Hepatocyte (in vitro differentiated cells): Measurements from ENCODE around the gene ANKHD1.

ENCODE experiments used
- EZH2 ChIP-seq: fragments of 200-600 bp; sonication (generic); IDR thresholded peaks from 2 replicates; pipeline ENCODE4 v1.6.1; 2016; ENCODE audit warnings: antibody characterized with exemption, mild to moderate bottlenecking, borderline replicate concordance
- EZH2phosphoT487 ChIP-seq: fragments of 200-600 bp; sonication (generic); IDR thresholded peaks from one replicate; pipeline ENCODE4 v1.6.1; 2018; ENCODE audit warnings: antibody characterized with exemption, mild to moderate bottlenecking, low read depth, moderate library complexity; ENCODE audit not compliant: unreplicated experiment, severe bottlenecking
- TF ChIP-seq, protein P1 (sequence below): fragments of 200-600 bp; sonication (generic); IDR thresholded peaks from 2 replicates; pipeline ENCODE4 v1.5.1; 2016; ENCODE audit warnings: antibody characterized with exemption, mild to moderate bottlenecking; ENCODE audit not compliant: poor library complexity

- no peak for TF ChIP-seq EZH2
- TF ChIP-seq, protein P1, sequence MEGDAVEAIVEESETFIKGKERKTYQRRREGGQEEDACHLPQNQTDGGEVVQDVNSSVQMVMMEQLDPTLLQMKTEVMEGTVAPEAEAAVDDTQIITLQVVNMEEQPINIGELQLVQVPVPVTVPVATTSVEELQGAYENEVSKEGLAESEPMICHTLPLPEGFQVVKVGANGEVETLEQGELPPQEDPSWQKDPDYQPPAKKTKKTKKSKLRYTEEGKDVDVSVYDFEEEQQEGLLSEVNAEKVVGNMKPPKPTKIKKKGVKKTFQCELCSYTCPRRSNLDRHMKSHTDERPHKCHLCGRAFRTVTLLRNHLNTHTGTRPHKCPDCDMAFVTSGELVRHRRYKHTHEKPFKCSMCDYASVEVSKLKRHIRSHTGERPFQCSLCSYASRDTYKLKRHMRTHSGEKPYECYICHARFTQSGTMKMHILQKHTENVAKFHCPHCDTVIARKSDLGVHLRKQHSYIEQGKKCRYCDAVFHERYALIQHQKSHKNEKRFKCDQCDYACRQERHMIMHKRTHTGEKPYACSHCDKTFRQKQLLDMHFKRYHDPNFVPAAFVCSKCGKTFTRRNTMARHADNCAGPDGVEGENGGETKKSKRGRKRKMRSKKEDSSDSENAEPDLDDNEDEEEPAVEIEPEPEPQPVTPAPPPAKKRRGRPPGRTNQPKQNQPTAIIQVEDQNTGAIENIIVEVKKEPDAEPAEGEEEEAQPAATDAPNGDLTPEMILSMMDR, result no peak
- no peak for TF ChIP-seq EZH2phosphoT487
Observed at GRCh38 chr5:140398379-140398811, 3.2 kb upstream of the ANKHD1 start.
